NCI-H2196 (cell line): Measurements from ENCODE around the gene TNFSF11.
"Not testable (repeated sequence)": the region's sequence is repeated elsewhere in the genome, so short reads cannot be mapped to it uniquely, and the experiment has no call there.

Source experiments
- DNase-seq: peaks from one replicate; lab custom pipeline; 2025; ENCODE audit not compliant: unreplicated experiment; lab: John Stamatoyannopoulos, UW

Gene TNFSF11

GRCh38 chr13:42574011-42574410 lies at the start of gene TNFSF11:
TSS of gene TNFSF11 (plus strand) at chr13:42574152. CDS start at chr13:42574304, 152 bp downstream.
- no peak for DNase-seq

- no peak for DNase-seq
Observed at GRCh38 chr13:42524487-42525034, 49.4 kb upstream of the TNFSF11 start.

DNA sequence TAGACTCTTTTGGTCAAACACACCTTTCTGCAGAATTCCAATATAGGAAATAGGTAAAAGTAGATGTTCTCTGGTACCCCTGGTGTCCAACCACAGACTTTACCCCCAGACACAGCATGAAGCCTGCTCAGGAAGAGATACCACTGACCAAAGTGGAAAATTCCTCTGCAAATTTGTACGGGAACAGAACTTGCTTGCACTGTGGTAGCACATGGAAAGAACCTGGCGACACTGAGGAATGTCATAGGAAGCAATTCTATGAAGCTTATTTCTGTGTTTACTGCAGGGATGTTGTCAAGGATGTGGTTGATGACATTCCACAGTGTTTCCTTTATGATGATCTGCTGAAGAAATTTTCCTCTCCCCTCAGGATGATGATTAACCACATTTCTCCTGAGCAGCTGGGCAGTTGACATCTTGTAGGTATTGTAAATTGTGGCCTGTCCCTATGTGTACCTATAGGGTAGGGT lies 48.9 kb upstream of the TNFSF11 start:
- no peak for DNase-seq

DNA sequence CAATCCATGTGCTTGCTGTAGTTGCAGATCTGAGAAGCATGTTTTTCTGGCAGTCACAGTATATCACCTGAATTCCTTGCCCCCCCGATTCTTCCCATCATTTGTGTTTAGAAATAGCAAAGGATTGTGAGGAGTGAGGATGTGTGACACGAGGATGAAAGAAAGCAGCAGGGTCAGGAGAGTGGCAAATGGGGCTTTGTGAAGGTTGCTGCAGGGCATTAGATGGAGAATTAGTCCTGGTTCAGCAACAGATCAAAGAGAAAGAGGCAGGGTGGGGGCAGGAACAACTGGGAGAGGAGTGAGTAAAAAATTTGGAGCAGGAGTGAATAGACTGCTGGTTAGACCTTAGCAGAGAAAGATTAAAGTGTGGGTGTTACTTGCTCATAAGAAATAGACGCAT lies 47.7 kb upstream of the TNFSF11 start:
- DNase-seq, result no peak

DNA sequence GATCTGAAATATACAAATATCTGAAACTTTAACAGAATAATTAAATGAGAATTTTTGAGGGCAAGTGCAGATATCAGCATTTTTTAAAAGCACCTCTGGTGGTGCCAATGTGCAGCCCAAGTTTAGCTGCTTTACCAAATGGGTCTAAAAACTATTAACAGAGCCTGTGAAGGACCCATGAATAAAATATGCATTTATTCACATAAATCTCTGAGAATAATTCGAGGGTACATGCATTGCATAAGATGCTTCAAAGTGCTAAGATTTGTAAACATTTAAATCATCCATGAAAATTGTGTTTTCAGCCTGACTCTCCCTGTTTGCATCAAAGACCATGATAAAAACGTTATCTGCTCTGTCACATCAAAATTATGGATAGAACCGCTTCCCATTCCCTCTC lies 47.1 kb upstream of the TNFSF11 start:
- no peak for DNase-seq

DNA sequence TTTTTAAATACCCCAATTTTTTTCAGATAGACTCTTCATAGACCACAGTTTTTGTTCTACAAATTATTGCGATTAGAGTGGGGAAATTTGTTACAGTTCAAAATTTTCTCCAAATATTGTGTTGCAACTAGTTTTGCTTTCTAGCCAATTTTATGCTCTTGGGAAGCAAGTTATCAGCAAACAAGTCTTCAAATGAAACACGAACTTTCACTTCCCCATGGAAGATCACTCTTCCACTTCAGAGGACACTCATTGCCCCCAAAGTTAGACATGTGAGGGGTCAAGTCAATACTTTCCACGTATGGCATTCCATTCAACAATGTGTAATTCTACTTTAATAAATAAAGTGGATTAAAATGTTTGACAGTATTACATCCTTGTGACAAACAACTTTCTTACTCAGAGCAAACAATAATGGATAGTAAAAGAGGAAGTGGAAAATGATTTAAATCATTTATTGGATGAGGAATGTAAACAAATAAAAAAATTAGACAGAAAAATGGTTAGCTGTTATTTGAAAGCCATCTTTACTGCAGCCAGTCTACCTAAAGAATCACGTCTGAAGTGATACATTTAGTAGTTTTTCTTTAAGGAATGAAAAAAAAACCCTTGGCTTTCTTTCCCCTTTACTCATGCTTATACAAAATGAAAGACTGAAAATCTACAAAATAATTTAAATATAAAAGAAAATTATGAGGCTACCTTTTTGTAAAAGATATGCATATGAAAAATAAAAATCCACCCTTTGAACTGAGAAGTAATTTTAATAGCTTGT lies 41.2 kb upstream of the TNFSF11 start:
- DNase-seq, result no peak

DNA sequence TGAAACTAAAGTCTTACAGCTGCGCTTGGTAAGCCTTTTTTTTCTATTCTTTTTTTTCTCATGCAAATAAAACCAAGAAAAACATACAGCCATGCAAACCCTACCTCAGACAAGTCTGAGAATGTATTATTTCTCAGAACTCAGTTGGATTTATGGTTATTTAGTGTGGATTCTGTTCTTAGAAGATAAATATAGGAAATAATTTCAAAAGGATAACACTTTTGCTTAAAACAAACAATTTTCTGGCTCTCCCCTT lies 40.7 kb upstream of the TNFSF11 start:
- DNase-seq, result no peak

- no peak for DNase-seq
Observed at GRCh38 chr13:42534785-42535184, 39.2 kb upstream of the TNFSF11 start.

DNA sequence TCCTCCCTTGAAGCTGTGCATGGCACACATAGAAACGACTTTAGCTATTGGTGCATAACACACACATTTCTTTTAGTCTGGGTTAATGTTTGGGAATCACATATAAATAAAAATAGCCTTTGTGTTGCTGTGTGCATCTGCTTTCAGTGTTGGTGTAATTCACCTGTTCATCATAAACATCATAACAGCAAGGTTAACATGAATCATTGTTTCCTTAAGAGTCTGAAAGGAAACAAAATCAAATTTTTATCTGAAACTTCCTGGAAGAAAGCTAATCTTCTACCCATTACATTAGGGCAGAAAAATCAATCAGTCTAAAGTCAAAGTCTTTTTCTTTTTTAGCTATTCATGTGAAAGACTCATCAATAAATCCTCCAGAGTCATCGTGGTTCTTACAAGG lies 35.0 kb upstream of the TNFSF11 start:
- DNase-seq, result no peak

- no peak for DNase-seq
Observed at GRCh38 chr13:42539670-42540069, 34.3 kb upstream of the TNFSF11 start.

- no peak for DNase-seq
Observed at GRCh38 chr13:42543215-42543797, 30.6 kb upstream of the TNFSF11 start.

DNA sequence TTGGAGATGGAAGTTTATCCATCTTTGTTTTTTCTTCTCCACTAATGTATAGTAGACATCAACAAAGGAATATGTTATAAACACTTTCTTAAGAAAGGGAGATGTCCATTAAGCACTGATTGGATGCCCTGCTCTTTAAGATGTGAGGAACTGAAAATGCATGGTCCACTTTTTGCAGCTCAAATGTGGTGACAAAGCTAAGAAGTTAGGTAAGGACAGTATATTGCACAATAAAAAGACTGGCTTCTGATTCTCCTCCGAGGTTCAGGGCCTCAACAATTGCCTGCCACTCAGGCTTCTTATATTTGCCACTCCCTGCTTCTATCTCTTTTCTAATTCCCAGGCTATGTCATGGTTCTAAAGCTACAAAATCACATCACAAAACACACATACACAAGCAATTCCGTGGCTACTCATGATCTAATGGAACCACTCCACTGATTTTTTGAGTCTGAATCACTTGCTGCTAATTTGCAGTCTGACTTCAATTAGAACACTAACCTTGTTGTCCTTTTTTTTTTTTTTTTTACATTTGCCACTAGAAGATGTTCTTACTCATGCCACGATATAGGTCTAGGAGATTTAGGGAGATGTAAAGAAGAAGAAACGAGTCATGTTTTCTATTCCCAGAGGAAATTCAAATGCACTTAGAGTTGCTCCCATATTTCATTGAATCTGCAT lies 29.6 kb upstream of the TNFSF11 start:
- no peak for DNase-seq

- DNase-seq, result no peak
Observed at GRCh38 chr13:42545842-42546241, 28.1 kb upstream of the TNFSF11 start.

GRCh38 chr13:42547612-42548011 lies 26.3 kb upstream of the TNFSF11 start:
- DNase-seq, result no peak

GRCh38 chr13:42548731-42549551 lies 25.0 kb upstream of the TNFSF11 start:
- DNase-seq, result no peak

DNA sequence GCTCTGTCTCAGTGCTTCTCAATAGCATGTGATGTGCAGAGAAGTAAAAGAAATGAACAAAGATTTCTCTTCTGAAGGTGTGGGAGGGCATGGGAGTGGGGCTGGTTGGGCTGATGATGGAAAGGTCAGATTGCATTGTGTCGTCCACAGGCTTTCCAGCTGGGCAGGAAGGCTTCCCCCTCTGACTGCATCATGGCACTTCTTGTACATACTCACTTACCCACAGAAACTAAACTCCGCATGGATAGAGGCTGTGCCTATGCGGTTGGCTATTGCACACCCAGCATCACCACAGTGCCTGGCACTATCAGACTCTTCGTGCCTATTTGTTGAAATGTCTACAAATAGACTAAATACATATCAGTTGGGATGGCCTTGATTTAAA lies 24.4 kb upstream of the TNFSF11 start:
- DNase-seq, result no peak

- no peak for DNase-seq
Observed at GRCh38 chr13:42551611-42552010, 22.3 kb upstream of the TNFSF11 start.

DNA sequence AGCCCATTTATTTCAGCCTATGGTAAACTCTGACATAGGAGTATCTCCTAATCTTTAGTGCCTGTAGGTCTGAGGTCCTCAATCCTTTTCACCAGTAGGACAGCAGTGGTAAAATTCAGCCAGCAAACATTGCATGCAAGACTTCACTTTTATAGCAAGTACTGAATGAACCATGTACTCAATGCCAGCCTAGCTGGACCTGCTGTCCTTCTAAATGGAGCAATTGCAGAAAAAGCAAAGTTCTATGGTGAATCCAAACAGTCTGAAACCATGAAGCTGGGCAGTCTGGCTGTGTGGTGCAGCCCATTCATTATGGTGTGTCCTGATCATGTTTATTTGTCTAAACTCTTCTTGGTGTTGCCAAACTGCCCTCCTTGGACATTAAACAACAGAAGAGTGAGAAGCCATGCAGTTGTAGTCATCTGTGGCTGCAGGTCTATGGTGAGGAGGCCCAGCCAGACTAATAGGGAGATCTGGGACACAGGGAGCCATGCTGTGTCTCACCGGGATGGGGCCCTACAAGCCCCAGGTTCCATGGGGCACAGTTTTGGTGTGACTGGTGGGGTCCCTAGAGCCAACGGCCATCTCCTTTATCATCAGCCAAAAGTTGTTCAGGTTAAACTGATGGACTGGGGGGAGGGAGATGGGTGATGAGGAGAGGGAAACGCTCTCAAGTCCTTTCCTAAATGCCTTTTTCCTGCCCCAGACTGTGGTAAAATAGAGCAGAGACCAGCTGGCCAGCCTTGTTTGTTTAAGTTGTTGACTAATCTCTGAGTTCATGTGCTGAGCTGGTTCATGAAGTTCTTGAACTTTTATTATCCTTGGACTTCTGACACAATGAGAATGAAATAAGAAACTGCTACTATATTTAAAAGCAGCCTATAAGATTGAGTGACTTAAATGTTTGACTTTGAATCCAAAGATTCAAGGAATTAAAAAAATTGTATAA lies 20.6 kb upstream of the TNFSF11 start:
- no peak for DNase-seq

GRCh38 chr13:42559057-42559456 lies 14.9 kb upstream of the TNFSF11 start:
- DNase-seq, result no peak

DNA sequence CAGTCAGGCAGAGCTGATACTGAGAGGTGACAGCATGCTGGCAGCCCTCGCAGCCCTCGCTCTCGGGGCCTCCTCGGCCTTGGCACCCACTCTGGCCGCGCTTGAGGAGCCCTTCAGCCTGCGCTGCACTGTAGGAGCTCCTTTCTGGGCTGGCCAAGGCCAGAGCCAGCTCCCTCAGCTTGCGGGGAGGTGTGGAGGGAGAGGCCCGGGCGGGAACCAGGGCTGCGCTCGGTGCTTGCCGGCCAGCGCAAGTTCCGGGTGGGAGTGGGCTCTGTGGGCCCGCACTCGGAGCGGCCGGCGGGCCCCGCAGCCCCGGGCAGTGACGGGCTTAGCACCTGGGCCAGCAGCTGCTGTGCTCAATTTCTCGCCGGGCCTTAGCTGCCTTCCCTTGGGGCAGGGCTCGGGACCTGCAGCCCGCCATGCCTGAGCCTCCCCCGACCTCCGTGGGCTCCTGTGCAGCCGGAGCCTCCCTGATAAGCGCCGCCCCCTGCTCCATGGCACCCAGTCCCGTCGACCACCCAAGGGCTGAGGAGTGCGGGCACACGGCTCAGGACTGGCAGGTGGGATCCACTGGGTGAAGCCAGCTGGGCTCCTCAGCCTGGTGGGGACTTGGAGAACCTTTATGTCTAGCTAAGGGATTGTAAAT lies 14.3 kb upstream of the TNFSF11 start:
- not testable (repeated sequence) for DNase-seq
